HepG2 (cell line): ENCODE measurements around the gene SERINC4. TPM values are rescaled to one million over a fixed set of nuclear protein-coding genes. Genes with fewer than 3 reads are reported as not detected.

Source experiments
- ATM ChIP-seq: fragments of 450-650 bp; IDR thresholded peaks from 2 replicates; pipeline ENCODE4 v1.7.1; 2017; ENCODE audit warnings: mild to moderate bottlenecking, borderline replicate concordance
- CBX1 ChIP-seq: IDR thresholded peaks from one replicate; pipeline ENCODE4 v1.6.1; 2016; ENCODE audit warnings: antibody characterized with exemption, low read depth
- CSRNP2 ChIP-seq: sonication (generic); formaldehyde crosslinking; conservative IDR thresholded peaks from 2 replicates; pipeline ENCODE4 v1.8.0; 2022; ENCODE audit warnings: low read depth, missing genetic modification reagents
- DRAP1 ChIP-seq: IDR thresholded peaks from 2 replicates; pipeline ENCODE4 v1.6.1; 2016; ENCODE audit warnings: missing genetic modification reagents, missing compliant biosample characterization
- EEA1 ChIP-seq: sonication (generic); formaldehyde crosslinking; IDR thresholded peaks from 2 replicates; pipeline ENCODE4 v1.5.1; 2020; ENCODE audit warnings: mild to moderate bottlenecking, missing genetic modification reagents, borderline replicate concordance
- FOXO1 ChIP-seq: sonication (generic); formaldehyde crosslinking; IDR thresholded peaks from 2 replicates; pipeline ENCODE4 v1.4.0; 2020; ENCODE audit warnings: missing genetic modification reagents
- GABPB1 ChIP-seq: IDR thresholded peaks from 2 replicates; pipeline ENCODE4 v1.6.1; 2016; ENCODE audit warnings: mild to moderate bottlenecking, missing genetic modification reagents, moderate library complexity, missing compliant biosample characterization
- KDM5A ChIP-seq: fragments of 200-600 bp; sonication (generic); IDR thresholded peaks from 2 replicates; pipeline ENCODE4 v1.7.0; 2018; ENCODE audit warnings: antibody characterized with exemption, mild to moderate bottlenecking, low read length, borderline replicate concordance
- MED1 ChIP-seq: sonication (generic); formaldehyde crosslinking; IDR thresholded peaks from 2 replicates; pipeline ENCODE4 v1.4.0; 2020; ENCODE audit warnings: missing genetic modification reagents
- MYPOP ChIP-seq: sonication (generic); formaldehyde crosslinking; IDR thresholded peaks from 2 replicates; pipeline ENCODE4 v1.8.1; 2023; ENCODE audit warnings: mild to moderate bottlenecking, moderate library complexity, missing genetic modification reagents
- NCOA2 ChIP-seq: sonication (generic); formaldehyde crosslinking; IDR thresholded peaks from 2 replicates; pipeline ENCODE4 v1.8.0; 2022; ENCODE audit warnings: inconsistent platforms
- NR2F6 ChIP-seq, 2 experiments: IDR thresholded peaks; 2 replicates each; pipeline ENCODE4 v1.6.1; 2016; ENCODE audit warnings: antibody characterized with exemption in 1 of 2, mild to moderate bottlenecking in 1 of 2
- ONECUT2 ChIP-seq: sonication (generic); formaldehyde crosslinking; IDR thresholded peaks from 2 replicates; pipeline ENCODE4 v1.4.0; 2020; ENCODE audit warnings: missing genetic modification reagents
- POLR2A ChIP-seq, 2 experiments: IDR thresholded peaks; 2 replicates each; pipeline ENCODE4 v1.6.1; 2011; ENCODE audit warnings: low read depth in 2 of 2, low read length in 2 of 2, mild to moderate bottlenecking in 1 of 2, moderate library complexity in 1 of 2; ENCODE audit not compliant: insufficient read depth in 1 of 2
- POLR2AphosphoS5 ChIP-seq: IDR thresholded peaks from 2 replicates; pipeline ENCODE4 v1.6.1; 2012; ENCODE audit warnings: low read depth, low read length
- SALL1 ChIP-seq: sonication (generic); formaldehyde crosslinking; IDR thresholded peaks from 2 replicates; pipeline ENCODE4 v1.8.0; 2022; ENCODE audit warnings: mild to moderate bottlenecking, missing genetic modification reagents
- SCMH1 ChIP-seq: sonication (generic); formaldehyde crosslinking; IDR thresholded peaks from 2 replicates; pipeline ENCODE4 v1.9.0; 2021; ENCODE audit warnings: missing genetic modification reagents, mild to moderate bottlenecking, borderline replicate concordance
- SMARCC2 ChIP-seq: fragments of 450-650 bp; IDR thresholded peaks from 2 replicates; pipeline ENCODE4 v1.6.1; 2017; ENCODE audit warnings: antibody characterized with exemption, mild to moderate bottlenecking
- STAT5B ChIP-seq: sonication (generic); formaldehyde crosslinking; IDR thresholded peaks from 2 replicates; pipeline ENCODE4 v1.4.0; 2020; ENCODE audit warnings: missing genetic modification reagents
- ZBTB10 ChIP-seq: sonication (generic); formaldehyde crosslinking; IDR thresholded peaks from 2 replicates; pipeline ENCODE4 v1.4.0; 2020; ENCODE audit warnings: missing genetic modification reagents, borderline replicate concordance
- ZFAT ChIP-seq: sonication (generic); formaldehyde crosslinking; conservative IDR thresholded peaks from 2 replicates; pipeline ENCODE4 v1.8.1; 2023; ENCODE audit warnings: missing genetic modification reagents, inconsistent platforms
- ZFY ChIP-seq: sonication (generic); formaldehyde crosslinking; IDR thresholded peaks from 2 replicates; pipeline ENCODE4 v1.4.0; 2020; ENCODE audit warnings: missing genetic modification reagents
- ZNF274 ChIP-seq: sonication (generic); formaldehyde crosslinking; IDR thresholded peaks from 2 replicates; pipeline ENCODE4 v1.5.1; 2020; ENCODE audit warnings: mild to moderate bottlenecking, missing genetic modification reagents
- ZNF580 ChIP-seq: IDR thresholded peaks from 2 replicates; pipeline ENCODE4 v1.6.1; 2016; ENCODE audit warnings: low read depth, borderline replicate concordance
- ZNF737 ChIP-seq: sonication (generic); formaldehyde crosslinking; IDR thresholded peaks from 2 replicates; pipeline ENCODE4 v1.5.0; 2020; ENCODE audit warnings: missing genetic modification reagents, mild to moderate bottlenecking, borderline replicate concordance
- polyA plus RNA-seq, 8 experiments: library from polyadenylated mRNA; depleted of rRNA in 3 of 8; stranded (reverse) in 7 of 8; unstranded in 1 of 8; fragments of >200 nt; fragmentation: Illumina TruSeq in 4 of 8; extraction: Trizol in 4 of 8; gene quantifications; 2 replicates each; pipeline versions ENCODE4 v1.2.1 to v1.2.3, GENCODE V29; 2011 to 2016; ENCODE audit warnings: low read depth in 4 of 8, missing spikeins in 1 of 8, mixed read lengths in 1 of 8; ENCODE audit not compliant: insufficient read depth in 1 of 8
- total RNA-seq, 5 experiments: library from RNA; depleted of rRNA; stranded (reverse); fragments of >200 nt; fragmentation: Illumina TruSeq; extraction: Trizol; gene quantifications; 2 replicates each; pipeline ENCODE4 v1.2.3, GENCODE V29; 2016; ENCODE audit warnings: low read depth in 1 of 5

SERINC4 gene
- total and polyA plus RNA-seq, 2 of the 13 experiments (the other 11 are each of a cell fraction or from before 2014, with no cell fraction given), result not detected

- TF ChIP-seq NR2F6 (IDR thresholded peaks at IDR 0.05) (no peak), NR2F6 (CRISPR knock-in tag; IDR thresholded peaks at IDR 0.05) (0 out of 2 replicates have a peak, but pooled peaks have one; percentile 8), ZNF737 (0 out of 2 replicates have a peak, but pooled peaks have one; percentile 24), ONECUT2 (CRISPR knock-in tag) (no peak), ZNF274 (no peak), STAT5B (CRISPR knock-in tag) (0 out of 2 replicates have a peak, but pooled peaks have one; percentile 21), MYPOP (peak; percentile 47; the same call in 1 of the 2 replicates), SMARCC2 (no peak), GABPB1 (peak; percentile 95), DRAP1 (CRISPR knock-in tag) (peak; percentile 65), POLR2A (IDR thresholded peaks at IDR 0.05; ENCODE audit: insufficient read depth in 1 of 2, low read depth in 2 of 2, low read length in 2 of 2) (peak; percentile 73 to 86), ZFAT (CRISPR knock-in tag) (no peak), SALL1 (CRISPR knock-in tag) (peak; percentile 80), MED1 (CRISPR knock-in tag) (peak; percentile 61), ZFY (CRISPR knock-in tag) (peak; percentile 47; the same call in 1 of the 2 replicates), POLR2AphosphoS5 (peak; percentile 95), ZBTB10 (CRISPR knock-in tag) (no peak; the same call in 1 of the 2 replicates), ZNF580 (CRISPR knock-in tag) (peak; percentile 68; the same call in 1 of the 2 replicates), FOXO1 (no peak), ATM (no peak), CSRNP2 (CRISPR knock-in tag) (no peak), SCMH1 (CRISPR knock-in tag) (no peak), CBX1 (no peak), EEA1 (CRISPR knock-in tag) (no peak), KDM5A (peak; percentile 73), NCOA2 (CRISPR knock-in tag) (peak; percentile 48)
Measured at GRCh38 chr15:43800286-43801141, 494 bp upstream of the SERINC4 start, which contains the start of gene HYPK (continued).
